GM12865 (cell line): ENCODE results near the gene SRI.

Experiments used
- DNase-seq: peaks from one replicate; pipeline ENCODE4 v3.0.0; 2010; ENCODE audit warnings: low read depth
- H3K4me3 ChIP-seq: 2 replicates; pipeline ENCODE4 v1.5.1; 2011; ENCODE audit warnings: mild to moderate bottlenecking, low read depth, low read length, control low read depth
- TF ChIP-seq, protein P1 (sequence below): IDR thresholded peaks from 2 replicates; pipeline ENCODE4 v1.5.1; 2011; ENCODE audit warnings: low read length, control low read depth, low read depth, inconsistent platforms; ENCODE audit not compliant: insufficient read depth; ENCODE audit errors: missing control alignments

SRI gene

DNA sequence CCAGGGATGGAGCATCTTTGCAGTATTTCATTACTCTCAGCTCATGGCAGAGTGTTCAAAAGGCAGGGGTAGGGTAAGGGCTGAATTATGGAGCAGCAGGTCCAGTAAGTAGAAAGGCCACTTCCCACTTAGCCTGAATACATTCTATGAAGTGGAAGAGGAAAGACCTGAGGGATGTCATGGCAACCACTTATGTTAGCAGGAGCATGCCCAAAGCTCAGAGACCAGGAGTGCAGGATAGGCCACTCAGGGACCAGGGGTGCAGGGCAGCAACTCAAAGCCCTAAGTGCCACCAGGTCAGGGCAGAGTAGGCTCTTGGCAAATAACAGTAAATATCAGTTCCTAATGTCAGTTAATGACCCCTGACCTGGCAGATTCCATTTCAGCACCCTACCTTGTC is 3.6 kb downstream of the SRI start:
- TF ChIP-seq, protein P1, sequence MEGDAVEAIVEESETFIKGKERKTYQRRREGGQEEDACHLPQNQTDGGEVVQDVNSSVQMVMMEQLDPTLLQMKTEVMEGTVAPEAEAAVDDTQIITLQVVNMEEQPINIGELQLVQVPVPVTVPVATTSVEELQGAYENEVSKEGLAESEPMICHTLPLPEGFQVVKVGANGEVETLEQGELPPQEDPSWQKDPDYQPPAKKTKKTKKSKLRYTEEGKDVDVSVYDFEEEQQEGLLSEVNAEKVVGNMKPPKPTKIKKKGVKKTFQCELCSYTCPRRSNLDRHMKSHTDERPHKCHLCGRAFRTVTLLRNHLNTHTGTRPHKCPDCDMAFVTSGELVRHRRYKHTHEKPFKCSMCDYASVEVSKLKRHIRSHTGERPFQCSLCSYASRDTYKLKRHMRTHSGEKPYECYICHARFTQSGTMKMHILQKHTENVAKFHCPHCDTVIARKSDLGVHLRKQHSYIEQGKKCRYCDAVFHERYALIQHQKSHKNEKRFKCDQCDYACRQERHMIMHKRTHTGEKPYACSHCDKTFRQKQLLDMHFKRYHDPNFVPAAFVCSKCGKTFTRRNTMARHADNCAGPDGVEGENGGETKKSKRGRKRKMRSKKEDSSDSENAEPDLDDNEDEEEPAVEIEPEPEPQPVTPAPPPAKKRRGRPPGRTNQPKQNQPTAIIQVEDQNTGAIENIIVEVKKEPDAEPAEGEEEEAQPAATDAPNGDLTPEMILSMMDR = no peak
- DNase-seq = no peak
- no peak overlapping the region for H3K4me3 ChIP-seq

DNA sequence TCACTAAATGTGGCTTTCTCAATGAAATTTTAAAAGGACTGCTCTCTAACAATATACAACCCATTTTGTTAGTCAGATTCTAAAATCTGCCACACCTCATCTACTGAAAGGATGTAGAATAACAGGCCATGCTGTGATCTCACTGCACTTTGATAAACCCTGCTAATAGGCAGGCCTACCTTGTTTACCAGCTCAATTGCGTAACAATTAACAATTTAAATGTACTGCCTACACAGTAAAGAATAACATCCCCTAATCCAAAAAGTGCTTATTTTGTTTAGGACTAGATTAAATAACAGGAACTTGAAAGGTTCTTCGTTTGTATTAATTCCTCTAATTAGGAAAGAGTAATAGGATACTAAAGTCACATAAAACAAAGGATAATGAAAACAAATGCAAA is 4.5 kb downstream of the SRI start:
- no peak overlapping the region for H3K4me3 ChIP-seq
- TF ChIP-seq, protein P1 = no peak
- DNase-seq = no peak

DNA sequence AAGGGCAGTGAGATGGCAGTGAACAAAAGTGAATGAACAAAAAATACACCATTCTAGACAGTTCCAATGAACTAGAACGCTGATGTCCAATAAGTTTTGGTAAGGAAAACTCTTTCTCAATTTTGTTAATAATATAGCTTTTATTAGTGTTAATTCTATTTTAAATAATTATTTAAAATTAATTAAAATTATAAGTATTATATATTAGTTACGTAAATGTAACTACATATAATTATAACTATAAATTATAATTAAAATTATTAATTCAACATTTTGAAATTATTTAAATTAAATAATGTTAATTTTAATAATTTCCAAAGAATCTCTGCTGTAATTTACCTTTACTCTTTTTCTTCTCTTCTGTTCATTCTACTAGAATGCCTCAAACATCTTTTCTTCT is 5.4 kb downstream of the SRI start:
- no peak overlapping the region for H3K4me3 ChIP-seq
- TF ChIP-seq, protein P1 = no peak

DNA sequence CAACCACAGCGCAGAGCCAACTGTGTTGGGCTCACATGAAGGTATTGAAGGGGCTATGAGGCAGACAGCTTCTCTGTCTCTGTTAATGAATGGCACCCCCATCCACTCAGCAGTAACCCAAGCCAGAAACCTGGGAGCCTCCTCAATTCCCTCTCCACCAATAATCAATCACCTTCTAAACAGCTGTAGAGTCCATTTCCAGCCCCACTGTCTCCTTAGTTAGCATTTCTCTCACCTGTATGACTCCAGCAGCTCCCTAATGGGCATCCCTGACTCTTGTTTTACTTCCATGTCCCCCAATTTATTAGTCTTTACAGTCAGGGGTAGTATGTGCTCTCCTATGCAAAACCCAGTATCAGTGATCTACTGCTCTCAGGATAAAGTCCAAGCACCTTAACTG is 6.9 kb downstream of the SRI start:
- H3K4me3 ChIP-seq = no peak overlapping the region
- TF ChIP-seq, protein P1 = no peak
- DNase-seq = no peak

More for the DNA sequence above, 5.4 kb downstream of the SRI start:
- no peak for DNase-seq

DNA sequence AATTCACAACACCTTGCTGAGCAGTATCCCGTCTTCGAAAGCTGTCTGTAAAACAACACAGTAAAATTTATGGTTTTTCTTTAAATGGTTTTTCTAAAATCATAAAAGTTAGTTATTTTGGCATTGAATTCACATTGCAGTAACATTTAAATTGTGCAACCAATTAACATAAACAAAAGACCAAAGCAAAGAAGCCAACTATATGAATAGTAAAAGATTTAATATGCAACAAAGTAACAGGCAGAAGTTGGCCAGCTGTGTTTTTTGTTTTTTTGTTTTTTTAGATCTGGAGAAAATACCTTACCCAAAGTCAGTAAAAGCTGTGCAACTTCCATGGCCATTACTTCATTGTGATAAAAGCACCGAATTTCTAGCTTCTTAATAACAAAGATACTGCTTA is 11.3 kb downstream of the SRI start:
- DNase-seq = no peak
- TF ChIP-seq, protein P1 = no peak
- H3K4me3 ChIP-seq = no peak overlapping the region

DNA sequence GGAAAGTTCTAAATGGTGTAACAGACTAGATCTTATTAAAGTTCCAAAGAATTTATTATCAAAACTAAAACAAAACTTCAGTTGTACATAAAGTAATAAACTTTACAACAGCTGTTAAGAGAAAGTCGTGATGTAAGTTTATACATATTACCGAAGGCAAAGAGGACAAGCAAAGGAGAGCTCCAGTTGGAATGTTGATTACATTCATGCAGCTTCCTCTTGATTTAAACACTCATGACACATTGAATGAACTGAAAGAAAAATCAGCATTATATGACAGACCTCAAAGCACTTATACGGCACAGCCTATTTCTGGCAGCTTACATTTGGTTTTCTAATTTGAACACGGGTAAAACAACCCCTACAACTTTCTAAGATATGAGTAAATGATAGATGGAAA is 13.6 kb downstream of the SRI start:
- no peak overlapping the region for H3K4me3 ChIP-seq
- TF ChIP-seq, protein P1 = no peak
- no peak for DNase-seq

DNA sequence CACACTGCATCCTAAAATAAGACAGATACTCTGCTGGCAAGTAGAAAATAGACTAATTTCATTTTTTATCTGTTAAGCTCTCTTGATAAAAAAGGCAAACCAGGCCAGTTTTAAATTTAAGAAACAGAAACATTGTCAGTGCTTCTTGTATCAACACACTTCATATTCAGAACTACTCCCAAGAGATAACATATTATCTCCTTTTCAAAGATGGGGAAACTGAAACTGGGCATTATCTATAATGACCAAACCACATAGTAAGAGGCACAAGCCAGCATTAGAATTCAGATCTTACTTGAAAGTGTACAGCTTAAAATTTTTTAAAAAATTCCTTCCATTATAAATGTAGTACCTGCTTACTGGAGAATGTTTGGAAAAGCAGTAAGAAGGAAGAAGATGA is 14.7 kb downstream of the SRI start:
- TF ChIP-seq, protein P1 = no peak
- H3K4me3 ChIP-seq = no peak overlapping the region
- no peak for DNase-seq
